Erythroblast (primary cell): ENCODE results near the gene SGIP1.

Experiments used
- GATA1 ChIP-seq: IDR thresholded peaks from 2 replicates; pipeline ENCODE4 v1.6.1; 2011; ENCODE audit warnings: low read depth, mild to moderate bottlenecking, control low read depth, low read length, moderate library complexity
- POLR2A ChIP-seq: IDR thresholded peaks from 2 replicates; pipeline ENCODE4 v1.6.1; 2011; ENCODE audit warnings: mild to moderate bottlenecking, low read length

DNA sequence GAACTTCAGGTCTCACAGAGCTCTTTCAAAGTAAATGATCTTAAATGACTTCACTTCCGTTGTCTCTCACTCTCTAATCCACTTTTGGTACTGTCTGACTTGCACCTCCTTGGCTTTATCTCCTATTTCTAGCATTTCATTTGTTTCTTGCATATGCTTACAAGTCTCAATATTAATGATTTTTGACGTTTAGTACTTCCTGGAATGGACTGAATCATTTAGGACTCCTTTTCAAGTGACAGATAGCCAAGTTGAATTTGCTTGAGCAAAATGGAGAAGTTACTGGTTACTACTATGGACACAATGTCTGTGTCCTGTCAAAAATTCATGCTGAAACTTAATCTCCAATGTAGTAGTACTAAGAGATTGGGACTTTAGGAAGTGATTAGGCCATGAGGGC lies 7.0 kb upstream of the SGIP1 start:
- TF ChIP-seq POLR2A = no peak
- no peak for TF ChIP-seq GATA1
